ENCODE results near the gene TMC1.

Gene TMC1

DNA sequence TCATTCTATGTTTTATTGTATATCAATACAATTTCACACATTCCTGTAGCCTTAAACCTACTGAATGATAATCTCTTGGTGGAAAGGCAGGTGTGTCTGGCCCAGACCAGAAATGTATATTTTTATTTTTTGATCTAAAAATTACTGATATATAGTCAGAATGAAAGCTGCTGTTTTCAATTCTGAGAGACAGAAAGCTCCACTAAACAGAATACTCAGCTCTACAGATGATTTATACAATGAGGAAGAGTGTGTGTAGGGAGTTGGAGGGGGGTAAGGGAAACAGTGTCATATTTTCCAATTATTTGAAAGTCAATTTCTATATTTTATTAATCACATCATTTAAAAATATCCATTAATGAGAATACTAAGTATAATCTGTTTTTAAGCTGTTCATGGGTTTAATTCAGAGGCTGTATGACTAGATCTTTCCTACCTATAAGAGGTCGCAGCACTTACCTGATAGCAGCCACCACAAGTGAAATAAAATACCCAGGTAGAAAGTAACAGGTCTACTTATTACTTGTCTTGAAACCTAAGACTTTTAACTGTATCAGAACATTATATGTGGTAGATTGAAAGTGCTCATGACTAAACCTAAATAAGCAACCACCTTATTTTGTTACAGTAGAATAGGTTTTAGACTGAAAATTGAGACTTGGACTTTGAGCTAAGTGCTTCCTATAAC is 183.4 kb downstream of the TMC1 start:
- no peak for DNase-seq (ENCODE audit: low read depth, low spot score)
- Histone ChIP-seq H3K4me3 (ENCODE audit: low read length) (no peak overlapping the region), H3K4me1 (ENCODE audit: control insufficient read depth, insufficient read depth, low read length) (no peaks in the 10 kb centered on the region), H3K27ac (ENCODE audit: low read length) (no peak overlapping the region), H3K36me3 (ENCODE audit: control insufficient read depth, insufficient read depth, low read length) (no peaks in the 10 kb centered on the region), H3K9me3 (ENCODE audit: control insufficient read depth, insufficient read depth, low read length) (no peaks in the 10 kb centered on the region), H3K27me3 (ENCODE audit: control insufficient read depth, insufficient read depth, low read length) (no peaks in the 10 kb centered on the region)
- WGBS (ENCODE audit: insufficient coverage, insufficient read length), result no CpG with 5 or more reads among the region's 1 CpG

DNA sequence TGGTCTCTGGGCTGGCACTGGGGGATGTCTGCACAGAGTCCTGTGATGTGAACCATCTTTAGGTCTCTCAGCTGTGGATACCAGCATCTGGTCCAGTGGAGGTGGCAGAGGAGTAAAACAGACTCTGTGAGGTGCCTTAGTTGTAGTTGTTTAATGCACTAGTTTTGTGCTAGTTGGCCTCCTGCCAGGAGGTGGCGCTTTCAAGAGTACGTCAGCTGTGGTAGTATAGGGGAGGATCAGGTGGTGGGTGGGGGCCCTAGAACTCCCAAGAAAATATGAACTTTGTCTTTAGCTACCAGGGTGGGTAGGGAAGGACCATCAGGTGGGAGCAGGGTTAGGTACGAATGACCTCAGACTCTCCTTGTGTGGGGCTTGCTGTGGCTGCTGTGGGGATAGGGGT is 197.1 kb downstream of the TMC1 start:
- no peaks in the 10 kb centered on the region for H3K36me3 ChIP-seq (ENCODE audit: control insufficient read depth, insufficient read depth, low read length)
- no CpG with 5 or more reads among the region's 3 CpGs for WGBS (ENCODE audit: insufficient coverage, insufficient read length)
- H3K9me3 ChIP-seq (ENCODE audit: control insufficient read depth, insufficient read depth, low read length), result no peaks in the 10 kb centered on the region
- no peak overlapping the region for H3K27ac ChIP-seq (ENCODE audit: low read length)
- DNase-seq (ENCODE audit: low read depth, low spot score), result no peak
- H3K4me1 ChIP-seq (ENCODE audit: control insufficient read depth, insufficient read depth, low read length), result peaks cover 1% of the 10 kb centered on the region; the same call in 1 of the 2 replicates
- H3K4me3 ChIP-seq (ENCODE audit: low read length), result no peak overlapping the region
- H3K27me3 ChIP-seq (ENCODE audit: control insufficient read depth, insufficient read depth, low read length), result no peaks in the 10 kb centered on the region

- DNase-seq (ENCODE audit: low read depth, low spot score), result no peak
- no CpG with 5 or more reads among the region's 1 CpG for WGBS (ENCODE audit: insufficient coverage, insufficient read length)
These were observed 199.7 kb downstream of the TMC1 start for GRCh38 chr9:72721067-72721466.

GRCh38 chr9:72726947-72727346 is 205.5 kb downstream of the TMC1 start:
- no peaks in the 10 kb centered on the region for H3K4me1 ChIP-seq (ENCODE audit: control insufficient read depth, insufficient read depth, low read length)
- H3K27me3 ChIP-seq (ENCODE audit: control insufficient read depth, insufficient read depth, low read length), result no peaks in the 10 kb centered on the region
- no CpG with 5 or more reads among the region's 2 CpGs for WGBS (ENCODE audit: insufficient coverage, insufficient read length)
- no peak overlapping the region for H3K4me3 ChIP-seq (ENCODE audit: low read length)
- H3K27ac ChIP-seq (ENCODE audit: low read length), result no peak overlapping the region
- H3K36me3 ChIP-seq (ENCODE audit: control insufficient read depth, insufficient read depth, low read length), result no peaks in the 10 kb centered on the region; the same call in 1 of the 2 replicates
- H3K9me3 ChIP-seq (ENCODE audit: control insufficient read depth, insufficient read depth, low read length), result no peaks in the 10 kb centered on the region; the same call in 1 of the 2 replicates
- DNase-seq (ENCODE audit: low read depth, low spot score), result no peak

More at GRCh38 chr9:72721067-72721466, 199.7 kb downstream of the TMC1 start:
- H3K4me3 ChIP-seq (ENCODE audit: low read length), result no peak overlapping the region
- peaks cover 1% of the 10 kb centered on the region; the same call in 1 of the 2 replicates for H3K4me1 ChIP-seq (ENCODE audit: control insufficient read depth, insufficient read depth, low read length)
- no peaks in the 10 kb centered on the region; the same call in 1 of the 2 replicates for H3K9me3 ChIP-seq (ENCODE audit: control insufficient read depth, insufficient read depth, low read length)
- H3K27ac ChIP-seq (ENCODE audit: low read length), result peak overlapping the region; percentile 85
- no peaks in the 10 kb centered on the region for H3K27me3 ChIP-seq (ENCODE audit: control insufficient read depth, insufficient read depth, low read length)
- no peaks in the 10 kb centered on the region; the same call in 1 of the 2 replicates for H3K36me3 ChIP-seq (ENCODE audit: control insufficient read depth, insufficient read depth, low read length)

GRCh38 chr9:72728031-72728770 is 206.8 kb downstream of the TMC1 start:
- H3K27me3 ChIP-seq (ENCODE audit: control insufficient read depth, insufficient read depth, low read length), result no peaks in the 10 kb centered on the region
- H3K9me3 ChIP-seq (ENCODE audit: control insufficient read depth, insufficient read depth, low read length), result no peaks in the 10 kb centered on the region; the same call in 1 of the 2 replicates
- no peaks in the 10 kb centered on the region for H3K4me1 ChIP-seq (ENCODE audit: control insufficient read depth, insufficient read depth, low read length)
- H3K36me3 ChIP-seq (ENCODE audit: control insufficient read depth, insufficient read depth, low read length), result no peaks in the 10 kb centered on the region; the same call in 1 of the 2 replicates
- H3K27ac ChIP-seq (ENCODE audit: low read length), result no peak overlapping the region
- no peak overlapping the region for H3K4me3 ChIP-seq (ENCODE audit: low read length)
- no peak for DNase-seq (ENCODE audit: low read depth, low spot score)

DNA sequence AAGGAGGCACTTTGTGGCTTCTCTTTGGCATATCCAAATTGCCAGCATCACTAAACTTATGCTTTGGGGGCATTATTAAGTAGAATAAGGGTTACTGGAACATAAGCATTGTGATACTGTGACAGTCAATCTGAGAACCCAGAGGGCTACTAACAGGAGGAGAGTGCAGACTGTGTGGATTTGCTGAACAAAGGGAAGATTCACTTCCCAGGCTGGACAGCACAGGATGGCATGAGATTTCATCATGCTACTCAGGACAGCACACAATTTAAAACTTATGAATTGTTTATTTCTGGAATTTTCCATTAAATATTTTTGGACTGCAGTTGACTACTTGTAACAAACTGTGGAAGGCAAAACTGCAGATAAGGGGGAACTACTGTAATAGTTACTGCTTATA is 212.5 kb downstream of the TMC1 start:
- Histone ChIP-seq H3K4me3 (ENCODE audit: low read length) (no peak overlapping the region), H3K4me1 (ENCODE audit: control insufficient read depth, insufficient read depth, low read length) (no peaks in the 10 kb centered on the region), H3K36me3 (ENCODE audit: control insufficient read depth, insufficient read depth, low read length) (no peaks in the 10 kb centered on the region; the same call in 1 of the 2 replicates), H3K27ac (ENCODE audit: low read length) (no peak overlapping the region), H3K27me3 (ENCODE audit: control insufficient read depth, insufficient read depth, low read length) (no peaks in the 10 kb centered on the region), H3K9me3 (ENCODE audit: control insufficient read depth, insufficient read depth, low read length) (no peaks in the 10 kb centered on the region)
- DNase-seq (ENCODE audit: low read depth, low spot score), result no peak

DNA sequence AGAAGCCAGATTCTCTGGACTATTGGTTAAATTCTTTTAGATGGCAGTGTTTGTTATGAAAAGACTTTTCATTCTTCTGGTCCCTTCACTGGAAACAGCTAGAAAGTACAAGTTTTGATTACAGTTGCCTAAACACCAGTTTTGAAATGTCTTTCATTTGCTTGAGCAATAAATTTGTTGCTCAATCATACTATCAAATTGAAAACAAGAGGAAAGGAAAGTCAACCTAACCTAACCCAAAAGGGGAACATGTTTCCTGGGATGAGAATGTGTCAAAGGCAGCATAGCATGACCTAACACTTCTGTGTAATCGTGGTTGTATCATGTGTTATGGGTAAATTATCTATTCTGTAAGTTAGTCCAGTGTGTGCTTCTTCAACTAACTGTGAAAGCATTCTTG is 213.2 kb downstream of the TMC1 start:
- no CpG with 5 or more reads among the region's 1 CpG for WGBS (ENCODE audit: insufficient coverage, insufficient read length)
- Histone ChIP-seq H3K27ac (ENCODE audit: low read length) (no peak overlapping the region), H3K27me3 (ENCODE audit: control insufficient read depth, insufficient read depth, low read length) (no peaks in the 10 kb centered on the region), H3K9me3 (ENCODE audit: control insufficient read depth, insufficient read depth, low read length) (no peaks in the 10 kb centered on the region), H3K36me3 (ENCODE audit: control insufficient read depth, insufficient read depth, low read length) (no peaks in the 10 kb centered on the region; the same call in 1 of the 2 replicates), H3K4me1 (ENCODE audit: control insufficient read depth, insufficient read depth, low read length) (no peaks in the 10 kb centered on the region), H3K4me3 (ENCODE audit: low read length) (no peak overlapping the region)
- DNase-seq (ENCODE audit: low read depth, low spot score), result no peak

- Histone ChIP-seq H3K27me3 (ENCODE audit: control insufficient read depth, insufficient read depth, low read length) (no peaks in the 10 kb centered on the region), H3K27ac (ENCODE audit: low read length) (no peak overlapping the region), H3K36me3 (ENCODE audit: control insufficient read depth, insufficient read depth, low read length) (no peaks in the 10 kb centered on the region), H3K9me3 (ENCODE audit: control insufficient read depth, insufficient read depth, low read length) (no peaks in the 10 kb centered on the region), H3K4me1 (ENCODE audit: control insufficient read depth, insufficient read depth, low read length) (no peaks in the 10 kb centered on the region), H3K4me3 (ENCODE audit: low read length) (no peak overlapping the region)
- DNase-seq (ENCODE audit: low read depth, low spot score), result no peak
- 100% methylated on average over 1 of the region's 4 CpGs for WGBS (ENCODE audit: insufficient coverage, insufficient read length)
These were observed 222.4 kb downstream of the TMC1 start for GRCh38 chr9:72743836-72744235.

DNA sequence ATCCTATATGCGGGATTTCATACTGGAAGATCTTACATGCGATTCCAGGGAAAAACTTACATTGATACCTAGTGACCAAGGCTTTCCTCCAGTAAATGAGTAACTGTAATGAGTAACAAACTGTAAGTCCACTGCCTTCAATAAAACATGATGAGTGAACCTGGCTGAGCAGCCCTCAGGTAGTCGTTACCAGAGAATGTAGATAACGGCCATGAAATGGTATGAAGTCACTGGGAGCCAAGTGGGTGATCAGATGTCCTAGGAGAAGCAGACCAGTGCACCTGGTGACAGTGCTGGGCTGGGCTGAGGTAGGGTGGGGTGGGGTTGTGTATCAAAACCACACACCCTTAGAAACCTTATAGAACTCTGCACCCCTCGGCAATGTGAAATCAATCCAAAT is 227.9 kb downstream of the TMC1 start:
- Histone ChIP-seq H3K4me1 (ENCODE audit: control insufficient read depth, insufficient read depth, low read length) (no peaks in the 10 kb centered on the region), H3K4me3 (ENCODE audit: low read length) (no peak overlapping the region), H3K27ac (ENCODE audit: low read length) (no peak overlapping the region), H3K36me3 (ENCODE audit: control insufficient read depth, insufficient read depth, low read length) (no peaks in the 10 kb centered on the region), H3K27me3 (ENCODE audit: control insufficient read depth, insufficient read depth, low read length) (no peaks in the 10 kb centered on the region), H3K9me3 (ENCODE audit: control insufficient read depth, insufficient read depth, low read length) (no peaks in the 10 kb centered on the region)
- DNase-seq (ENCODE audit: low read depth, low spot score), result no peak
- no CpG with 5 or more reads among the region's 5 CpGs for WGBS (ENCODE audit: insufficient coverage, insufficient read length)

- Histone ChIP-seq H3K36me3 (ENCODE audit: control insufficient read depth, insufficient read depth, low read length) (no peaks in the 10 kb centered on the region), H3K4me3 (ENCODE audit: low read length) (no peak overlapping the region), H3K4me1 (ENCODE audit: control insufficient read depth, insufficient read depth, low read length) (no peaks in the 10 kb centered on the region), H3K9me3 (ENCODE audit: control insufficient read depth, insufficient read depth, low read length) (no peaks in the 10 kb centered on the region), H3K27ac (ENCODE audit: low read length) (no peak overlapping the region), H3K27me3 (ENCODE audit: control insufficient read depth, insufficient read depth, low read length) (no peaks in the 10 kb centered on the region)
- WGBS (ENCODE audit: insufficient coverage, insufficient read length), result no CpG with 5 or more reads among the region's 1 CpG
- no peak for DNase-seq (ENCODE audit: low read depth, low spot score)
These were observed 230.1 kb downstream of the TMC1 start for GRCh38 chr9:72751541-72751940.
